ENCODE measurements around the gene BRD1.

The BRD1 gene

DNA sequence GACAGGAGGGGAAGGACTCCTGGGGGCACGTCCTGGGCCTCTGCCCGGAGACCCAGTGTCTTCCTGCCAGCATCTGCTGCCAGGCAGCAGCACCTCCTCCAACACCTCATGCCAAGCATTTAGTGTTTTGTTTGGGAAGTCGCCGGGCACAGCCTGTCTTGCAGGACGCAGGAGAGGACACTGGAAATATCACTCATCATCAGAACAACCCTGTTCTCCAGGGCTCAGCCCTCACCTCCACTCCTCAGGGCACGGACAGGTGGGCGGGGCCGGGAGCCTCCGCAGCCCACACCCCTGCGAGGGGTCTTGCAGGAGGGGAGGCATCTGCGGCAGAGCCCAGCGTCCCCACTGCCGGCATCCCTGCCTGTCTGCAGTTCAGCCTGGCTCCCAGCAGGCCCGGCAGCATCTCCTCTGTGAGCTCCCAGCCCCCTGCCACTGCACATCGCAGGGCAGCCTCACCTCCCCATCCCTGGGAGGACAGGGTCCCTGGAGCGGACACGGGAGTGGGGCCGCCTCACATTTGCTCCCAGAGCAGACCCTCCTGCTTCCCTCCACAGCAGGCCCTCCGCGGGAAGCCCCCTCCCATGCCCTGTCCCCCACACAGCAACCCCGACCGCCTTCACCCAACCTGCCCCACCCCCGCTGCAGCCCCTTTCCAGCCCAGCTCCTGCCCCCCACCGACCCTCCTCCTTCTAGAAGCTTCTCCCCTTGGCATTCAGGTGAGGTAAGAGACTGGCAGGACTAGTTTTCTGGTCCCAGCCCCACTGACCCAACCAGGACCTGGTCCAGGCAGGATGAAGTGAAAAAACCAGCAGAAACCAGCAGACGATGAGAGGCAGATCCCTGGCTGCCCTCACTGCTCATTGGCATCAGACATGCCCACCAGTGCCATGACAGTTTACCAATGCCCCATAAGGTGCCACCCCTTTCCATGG is 72.7 kb downstream of the BRD1 start:
- no peaks in the 10 kb centered on the region for H3K4me1 ChIP-seq (ENCODE audit: control insufficient read depth in 5 of 5, insufficient read depth in 5 of 5, low read length in 5 of 5)
- H3K27me3 ChIP-seq (ENCODE audit: control insufficient read depth in 5 of 5, insufficient read depth in 4 of 5, low read length in 5 of 5) = peaks cover 9 to 25% (median 17%) of the 10 kb centered on the region in 5 donors
- H3K36me3 ChIP-seq (ENCODE audit: control insufficient read depth in 5 of 5, insufficient read depth in 5 of 5, low read length in 5 of 5) = no peaks in the 10 kb centered on the region
- no peak overlapping the region for H3K27ac ChIP-seq (ENCODE audit: low read depth, low read length)
- H3K4me3 ChIP-seq (ENCODE audit: low read depth in 1 of 5, low read length in 5 of 5) = no peak overlapping the region
- H3K9ac ChIP-seq (ENCODE audit: low read length in 5 of 5) = no peak overlapping the region
- peaks cover 0 to 4% (median 0%) of the 10 kb centered on the region in 5 donors for H3K9me3 ChIP-seq (ENCODE audit: control insufficient read depth in 5 of 5, low read length in 5 of 5)

DNA sequence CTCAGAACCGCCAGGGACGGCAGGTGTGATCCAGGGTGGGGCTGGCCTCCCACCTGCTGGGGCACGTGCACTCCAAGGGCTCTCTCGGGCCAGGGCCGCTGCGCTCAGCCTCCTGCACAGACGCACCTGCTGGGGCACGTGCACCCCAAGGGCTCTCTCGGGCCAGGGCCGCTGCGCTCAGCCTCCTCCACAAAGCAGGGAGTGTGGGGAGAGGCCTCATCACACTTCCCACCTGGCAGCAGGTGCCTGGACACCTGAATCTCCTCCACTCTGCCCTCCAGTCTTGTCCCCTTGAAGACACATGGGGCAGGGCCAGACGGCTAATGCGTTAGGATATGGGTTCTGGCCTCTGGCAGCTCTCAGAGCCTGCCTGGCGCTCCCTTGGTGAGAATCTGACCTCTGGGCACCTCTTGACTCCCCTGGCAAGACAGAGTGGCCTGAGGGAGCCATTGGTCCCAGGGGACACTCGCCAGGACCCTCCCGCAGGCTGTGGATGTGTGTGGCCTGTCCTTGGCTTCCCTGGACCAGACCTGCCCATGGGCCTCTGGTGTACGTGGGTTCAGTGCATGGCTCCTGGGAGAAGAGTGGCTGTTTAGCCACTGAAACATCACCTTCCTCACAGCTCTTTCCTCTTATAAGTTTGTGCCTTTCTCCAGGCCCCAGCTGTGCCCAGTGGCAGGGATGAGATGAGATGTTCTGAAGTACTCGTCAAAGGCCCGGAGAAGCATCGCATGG is 73.5 kb downstream of the BRD1 start:
- no peak overlapping the region for H3K4me3 ChIP-seq (ENCODE audit: low read depth in 1 of 5, low read length in 5 of 5)
- no peak overlapping the region for H3K9ac ChIP-seq (ENCODE audit: low read length in 5 of 5)
- no peaks in the 10 kb centered on the region for H3K36me3 ChIP-seq (ENCODE audit: control insufficient read depth in 5 of 5, insufficient read depth in 5 of 5, low read length in 5 of 5)
- H3K27me3 ChIP-seq (ENCODE audit: control insufficient read depth in 5 of 5, insufficient read depth in 4 of 5, low read length in 5 of 5) = peaks cover 9 to 33% (median 17%) of the 10 kb centered on the region in 5 donors
- peaks cover 0 to 4% (median 0%) of the 10 kb centered on the region in 5 donors for H3K9me3 ChIP-seq (ENCODE audit: control insufficient read depth in 5 of 5, low read length in 5 of 5)
- H3K27ac ChIP-seq (ENCODE audit: low read depth, low read length) = no peak overlapping the region
- no peaks in the 10 kb centered on the region for H3K4me1 ChIP-seq (ENCODE audit: control insufficient read depth in 5 of 5, insufficient read depth in 5 of 5, low read length in 5 of 5)

DNA sequence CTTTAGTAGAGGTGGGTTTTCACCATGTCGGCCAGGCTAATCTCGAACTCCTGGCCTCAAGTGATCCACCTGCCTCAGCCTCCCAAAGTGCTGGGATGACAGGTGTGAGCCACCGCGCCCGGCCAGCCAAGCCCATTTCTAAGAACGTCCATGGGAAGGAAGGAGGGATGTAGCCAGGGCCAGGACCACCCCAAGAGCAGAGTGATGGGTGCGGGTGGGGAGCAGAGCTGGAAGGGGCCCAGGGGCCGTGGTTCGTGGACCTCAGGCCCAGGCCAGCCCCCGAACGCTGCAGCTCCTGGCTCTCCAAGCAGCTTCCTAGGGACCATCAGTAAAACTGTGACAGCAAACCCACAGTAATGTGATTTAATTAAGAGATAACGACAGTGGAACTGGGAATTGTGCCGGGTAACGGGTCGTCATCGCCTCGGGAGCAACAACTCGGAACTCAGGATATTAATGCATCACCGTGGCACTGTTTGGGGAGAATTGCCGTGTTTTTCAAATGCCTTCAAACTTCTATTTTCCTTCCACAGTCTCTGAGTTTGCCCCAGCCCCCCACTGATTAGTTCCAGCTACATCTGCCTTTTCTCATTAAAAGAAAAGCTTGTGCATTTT is 74.3 kb downstream of the BRD1 start:
- H3K27me3 ChIP-seq (ENCODE audit: control insufficient read depth in 5 of 5, insufficient read depth in 4 of 5, low read length in 5 of 5) = peaks cover 9 to 35% (median 20%) of the 10 kb centered on the region in 5 donors

DNA sequence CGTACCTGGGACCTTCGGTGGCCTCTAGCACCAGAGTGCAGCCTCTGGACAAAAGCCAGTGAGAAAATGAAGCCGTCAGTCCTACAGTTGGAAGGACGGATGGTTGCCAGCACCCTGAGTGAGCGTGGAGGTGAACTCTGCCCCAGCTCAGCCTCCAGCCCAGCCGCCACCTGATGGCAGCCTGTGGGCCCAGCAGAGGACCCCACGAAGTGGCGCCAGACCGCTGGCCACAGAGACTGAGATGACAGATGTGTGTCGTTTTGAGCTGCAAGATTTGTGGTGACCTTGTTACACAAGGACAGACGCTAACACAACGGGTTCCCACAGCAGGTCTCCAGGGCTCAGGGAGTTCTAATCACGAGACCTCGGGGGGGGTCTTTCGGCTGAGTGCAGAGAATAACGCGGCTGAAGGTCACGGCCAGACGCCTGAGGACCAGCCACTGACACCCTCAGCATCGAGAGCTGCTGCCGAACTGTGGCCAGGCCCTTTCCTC is 75.0 kb downstream of the BRD1 start:
- Histone ChIP-seq H3K27ac (ENCODE audit: low read depth, low read length) (no peak overlapping the region), H3K36me3 (ENCODE audit: control insufficient read depth in 5 of 5, insufficient read depth in 5 of 5, low read length in 5 of 5) (no peaks in the 10 kb centered on the region), H3K27me3 (ENCODE audit: control insufficient read depth in 5 of 5, insufficient read depth in 4 of 5, low read length in 5 of 5) (peaks cover 9 to 37% (median 22%) of the 10 kb centered on the region in 5 donors), H3K9me3 (ENCODE audit: control insufficient read depth in 5 of 5, low read length in 5 of 5) (peaks cover 0 to 12% (median 5%) of the 10 kb centered on the region in 5 donors), H3K4me3 (ENCODE audit: low read depth in 1 of 5, low read length in 5 of 5) (no peak overlapping the region), H3K4me1 (ENCODE audit: control insufficient read depth in 5 of 5, insufficient read depth in 5 of 5, low read length in 5 of 5) (no peaks in the 10 kb centered on the region), H3K9ac (ENCODE audit: low read length in 5 of 5) (no peak overlapping the region)

More for the DNA sequence above, 74.3 kb downstream of the BRD1 start:
- H3K27ac ChIP-seq (ENCODE audit: low read depth, low read length) = no peak overlapping the region
- H3K4me3 ChIP-seq (ENCODE audit: low read depth in 1 of 5, low read length in 5 of 5) = no peak overlapping the region
- H3K4me1 ChIP-seq (ENCODE audit: control insufficient read depth in 5 of 5, insufficient read depth in 5 of 5, low read length in 5 of 5) = no peaks in the 10 kb centered on the region
- peaks cover 0 to 7% (median 0%) of the 10 kb centered on the region in 5 donors for H3K9me3 ChIP-seq (ENCODE audit: control insufficient read depth in 5 of 5, low read length in 5 of 5)
- no peaks in the 10 kb centered on the region for H3K36me3 ChIP-seq (ENCODE audit: control insufficient read depth in 5 of 5, insufficient read depth in 5 of 5, low read length in 5 of 5)
- no peak overlapping the region for H3K9ac ChIP-seq (ENCODE audit: low read length in 5 of 5)

DNA sequence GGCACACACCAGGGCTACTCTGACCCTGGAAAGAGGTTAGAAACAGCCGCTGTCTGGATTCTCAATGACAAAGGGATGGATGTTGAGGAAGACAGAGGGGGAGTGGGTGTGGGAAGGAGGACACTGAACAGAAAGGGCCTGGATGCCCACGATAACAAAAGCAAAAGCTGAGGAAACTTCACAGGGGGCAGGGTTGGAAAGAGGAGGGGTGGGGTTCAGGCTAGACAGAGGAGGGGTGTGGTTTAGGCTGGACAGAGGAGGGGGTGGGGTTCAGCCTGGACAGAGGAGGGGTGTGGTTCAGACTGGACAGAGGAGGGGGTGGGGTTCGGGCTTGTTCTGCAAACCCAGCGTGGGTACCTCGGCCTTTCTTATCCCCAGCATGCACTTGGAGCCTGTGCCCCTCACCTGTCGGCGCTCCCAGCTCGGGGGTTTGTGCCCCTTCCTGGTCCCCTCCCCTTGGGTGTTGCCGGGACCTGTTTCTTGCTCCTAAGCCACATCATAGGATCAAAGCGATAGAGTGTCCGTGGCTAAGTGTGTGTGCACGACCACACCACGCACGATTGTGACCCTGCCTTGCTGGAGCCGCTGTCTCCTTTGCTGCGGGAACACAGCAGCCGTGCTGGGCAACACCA is 75.6 kb downstream of the BRD1 start:
- H3K36me3 ChIP-seq (ENCODE audit: control insufficient read depth in 5 of 5, insufficient read depth in 5 of 5, low read length in 5 of 5) = no peaks in the 10 kb centered on the region
- H3K9me3 ChIP-seq (ENCODE audit: control insufficient read depth in 5 of 5, low read length in 5 of 5) = peaks cover 0 to 18% (median 10%) of the 10 kb centered on the region in 5 donors
- no peak overlapping the region for H3K4me3 ChIP-seq (ENCODE audit: low read depth in 1 of 5, low read length in 5 of 5)
- H3K27ac ChIP-seq (ENCODE audit: low read depth, low read length) = no peak overlapping the region
- no peak overlapping the region for H3K9ac ChIP-seq (ENCODE audit: low read length in 5 of 5)
- peaks cover 9 to 37% (median 22%) of the 10 kb centered on the region in 5 donors for H3K27me3 ChIP-seq (ENCODE audit: control insufficient read depth in 5 of 5, insufficient read depth in 4 of 5, low read length in 5 of 5)
- no peaks in the 10 kb centered on the region for H3K4me1 ChIP-seq (ENCODE audit: control insufficient read depth in 5 of 5, insufficient read depth in 5 of 5, low read length in 5 of 5)

DNA sequence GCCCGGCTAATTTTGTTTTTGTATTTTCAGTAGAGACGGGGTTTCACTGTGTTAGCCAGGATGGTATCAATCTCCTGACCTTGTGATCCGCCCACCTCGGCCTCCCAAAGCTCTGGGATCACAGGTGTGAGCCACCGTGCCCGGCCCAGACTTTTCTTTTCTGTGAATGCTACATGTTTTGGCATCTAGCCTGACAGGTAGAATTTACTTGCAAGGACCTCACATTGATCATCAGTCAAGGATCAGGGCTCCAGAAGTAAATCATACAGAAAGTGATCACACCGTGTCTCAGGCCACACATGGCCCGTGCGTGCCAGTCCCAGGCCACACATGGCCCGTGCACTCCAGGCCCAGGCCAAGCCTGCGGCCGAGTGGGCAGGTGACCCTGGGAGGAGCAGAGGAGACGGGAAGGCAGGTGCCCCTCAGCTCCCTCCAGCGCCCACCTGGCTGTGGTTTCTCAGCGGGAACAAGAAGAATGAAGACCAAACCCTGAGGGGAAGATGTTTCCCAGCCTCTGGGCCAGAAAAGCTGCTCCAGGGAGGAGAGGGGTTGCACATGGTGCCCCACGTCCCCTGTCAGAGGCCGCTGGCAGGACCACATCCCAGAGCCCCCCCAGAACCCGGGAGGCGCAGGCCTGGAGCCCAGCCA is 76.2 kb downstream of the BRD1 start:
- H3K27me3 ChIP-seq (ENCODE audit: control insufficient read depth in 5 of 5, insufficient read depth in 4 of 5, low read length in 5 of 5) = peaks cover 9 to 33% (median 22%) of the 10 kb centered on the region in 5 donors
- no peak overlapping the region for H3K9ac ChIP-seq (ENCODE audit: low read length in 5 of 5)

DNA sequence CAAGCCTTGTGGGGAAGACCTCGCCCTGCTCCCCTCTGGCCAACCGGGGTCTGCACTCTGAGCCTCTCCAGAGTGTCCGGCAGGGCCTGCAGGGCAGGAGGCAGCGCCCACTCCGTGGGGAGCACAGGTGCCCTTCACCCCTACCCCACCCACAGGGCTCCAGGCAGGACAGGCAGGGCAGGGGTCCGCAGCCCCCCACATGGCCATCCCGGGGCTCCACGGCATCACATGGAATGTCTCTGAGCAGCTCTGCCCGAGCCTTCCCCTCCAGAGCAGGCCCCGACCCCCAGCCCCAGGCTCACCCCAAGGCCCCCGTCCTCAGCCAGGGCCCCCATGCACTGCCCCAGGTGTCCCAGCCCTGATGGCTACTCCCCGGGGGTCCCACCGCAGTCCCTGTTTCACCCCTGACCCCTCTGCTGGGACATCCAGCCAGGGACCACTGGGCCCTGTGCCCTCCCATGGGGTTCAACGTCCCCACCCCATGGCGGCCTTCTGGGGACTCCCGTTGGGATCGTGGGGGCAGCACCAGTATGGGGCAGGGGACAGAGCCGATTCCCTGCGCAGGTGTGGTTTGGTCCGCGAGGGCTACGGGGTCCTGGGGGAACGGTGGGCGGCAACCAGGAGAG is 77.7 kb downstream of the BRD1 start:
- no peak overlapping the region for H3K4me3 ChIP-seq (ENCODE audit: low read depth in 1 of 5, low read length in 5 of 5)
- H3K27me3 ChIP-seq (ENCODE audit: control insufficient read depth in 5 of 5, insufficient read depth in 4 of 5, low read length in 5 of 5) = peaks cover 5 to 26% (median 17%) of the 10 kb centered on the region in 5 donors
- no peaks in the 10 kb centered on the region for H3K36me3 ChIP-seq (ENCODE audit: control insufficient read depth in 5 of 5, insufficient read depth in 5 of 5, low read length in 5 of 5)
- no peaks in the 10 kb centered on the region for H3K4me1 ChIP-seq (ENCODE audit: control insufficient read depth in 5 of 5, insufficient read depth in 5 of 5, low read length in 5 of 5)
- H3K9ac ChIP-seq (ENCODE audit: low read length in 5 of 5) = no peak overlapping the region
- H3K27ac ChIP-seq (ENCODE audit: low read depth, low read length) = no peak overlapping the region
- H3K9me3 ChIP-seq (ENCODE audit: control insufficient read depth in 5 of 5, low read length in 5 of 5) = peaks cover 0 to 31% (median 23%) of the 10 kb centered on the region in 5 donors

More for the DNA sequence above, 76.2 kb downstream of the BRD1 start:
- no peaks in the 10 kb centered on the region for H3K4me1 ChIP-seq (ENCODE audit: control insufficient read depth in 5 of 5, insufficient read depth in 5 of 5, low read length in 5 of 5)
- no peak overlapping the region for H3K4me3 ChIP-seq (ENCODE audit: low read depth in 1 of 5, low read length in 5 of 5)
- no peaks in the 10 kb centered on the region for H3K36me3 ChIP-seq (ENCODE audit: control insufficient read depth in 5 of 5, insufficient read depth in 5 of 5, low read length in 5 of 5)
- H3K9me3 ChIP-seq (ENCODE audit: control insufficient read depth in 5 of 5, low read length in 5 of 5) = peaks cover 0 to 18% (median 12%) of the 10 kb centered on the region in 5 donors
- H3K27ac ChIP-seq (ENCODE audit: low read depth, low read length) = no peak overlapping the region

DNA sequence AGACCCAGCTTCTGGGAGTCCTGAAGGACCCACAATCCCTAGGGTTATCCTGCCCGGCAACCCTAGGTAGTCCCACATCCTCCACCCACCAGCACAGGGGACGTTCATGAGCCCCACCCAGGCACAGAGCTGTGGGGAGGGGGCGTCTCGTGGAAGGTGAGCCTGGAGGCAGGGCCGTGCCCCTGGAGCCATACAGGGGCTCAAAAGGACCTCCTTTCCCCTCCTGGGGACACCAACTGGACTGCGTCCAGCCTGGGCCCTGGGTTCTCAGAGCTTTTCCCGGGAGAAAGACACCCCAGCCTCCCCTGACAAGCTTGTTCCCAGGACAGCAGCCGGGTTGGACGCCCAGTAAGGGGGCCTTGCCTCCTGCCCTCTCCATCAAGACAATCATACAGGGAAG is 78.4 kb downstream of the BRD1 start:
- H3K4me3 ChIP-seq (ENCODE audit: low read depth in 1 of 5, low read length in 5 of 5) = no peak overlapping the region
- H3K4me1 ChIP-seq (ENCODE audit: control insufficient read depth in 5 of 5, insufficient read depth in 5 of 5, low read length in 5 of 5) = no peaks in the 10 kb centered on the region
- peaks cover 5 to 21% (median 16%) of the 10 kb centered on the region in 5 donors for H3K27me3 ChIP-seq (ENCODE audit: control insufficient read depth in 5 of 5, insufficient read depth in 4 of 5, low read length in 5 of 5)
- no peaks in the 10 kb centered on the region for H3K36me3 ChIP-seq (ENCODE audit: control insufficient read depth in 5 of 5, insufficient read depth in 5 of 5, low read length in 5 of 5)
- no peak overlapping the region for H3K27ac ChIP-seq (ENCODE audit: low read depth, low read length)
- no peak overlapping the region for H3K9ac ChIP-seq (ENCODE audit: low read length in 5 of 5)
- H3K9me3 ChIP-seq (ENCODE audit: control insufficient read depth in 5 of 5, low read length in 5 of 5) = peaks cover 3 to 36% (median 30%) of the 10 kb centered on the region in 5 donors

DNA sequence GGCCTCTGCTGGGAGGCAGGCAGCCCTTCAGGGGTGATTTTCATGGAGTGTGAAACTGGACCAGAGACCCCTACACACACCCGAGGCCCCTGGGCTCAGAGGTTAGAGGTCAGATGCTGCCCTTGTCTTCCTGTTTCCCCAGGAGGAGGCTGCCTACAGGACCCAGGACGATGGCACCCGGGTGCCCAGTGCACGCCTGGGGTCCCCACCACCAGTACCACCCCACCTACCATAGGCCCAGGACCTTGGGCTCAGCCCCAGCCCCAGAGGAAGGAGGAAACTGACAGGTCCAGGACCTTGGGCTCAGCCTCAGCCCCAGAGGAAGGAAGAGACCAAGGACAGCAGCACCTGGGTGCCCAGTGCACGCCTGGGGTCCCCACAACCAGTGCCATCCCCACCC is 79.2 kb downstream of the BRD1 start:
- peaks cover 3 to 36% (median 30%) of the 10 kb centered on the region in 5 donors for H3K9me3 ChIP-seq (ENCODE audit: control insufficient read depth in 5 of 5, low read length in 5 of 5)

More for the DNA sequence above, 79.2 kb downstream of the BRD1 start:
- Histone ChIP-seq H3K4me3 (ENCODE audit: low read depth in 1 of 5, low read length in 5 of 5) (no peak overlapping the region), H3K4me1 (ENCODE audit: control insufficient read depth in 5 of 5, insufficient read depth in 5 of 5, low read length in 5 of 5) (no peaks in the 10 kb centered on the region), H3K36me3 (ENCODE audit: control insufficient read depth in 5 of 5, insufficient read depth in 5 of 5, low read length in 5 of 5) (no peaks in the 10 kb centered on the region), H3K27me3 (ENCODE audit: control insufficient read depth in 5 of 5, insufficient read depth in 4 of 5, low read length in 5 of 5) (peaks cover 0 to 19% (median 12%) of the 10 kb centered on the region in 5 donors), H3K9ac (ENCODE audit: low read length in 5 of 5) (no peak overlapping the region), H3K27ac (ENCODE audit: low read depth, low read length) (no peak overlapping the region)

Data from subcutaneous abdominal adipose tissue (tissue), 5 donors.